Measurements from ENCODE around the gene NCF4. TPM values are rescaled to one million over a fixed set of nuclear protein-coding genes. Genes with fewer than 3 reads are reported as not detected.

Gene NCF4
- total RNA-seq, 1 donor from 2014 or later: not detected

GRCh38 chr22:36850056-36850455 is 10.8 kb upstream of the NCF4 start:
- Mint-ChIP-seq H3K4me1 (peaks cover 11% of the 10 kb centered on the region), H3K4me3 (no peak overlapping the region), H3K27me3 (ENCODE audit: low read depth) (peaks cover 11% of the 10 kb centered on the region), H3K27ac (ENCODE audit: unreplicated experiment) (peak overlapping the region; percentile 36), H3K9me3 (no peaks in the 10 kb centered on the region), H3K36me3 (ENCODE audit: low read depth) (no peaks in the 10 kb centered on the region)
- DNase-seq (ENCODE audit: low read depth, low spot score): no peak
- TF ChIP-seq CTCF (conservative IDR thresholded peaks at IDR 0.05): no peak

GRCh38 chr22:36850682-36851081 is 10.1 kb upstream of the NCF4 start:
- Mint-ChIP-seq H3K36me3 (ENCODE audit: low read depth) (no peaks in the 10 kb centered on the region), H3K27ac (ENCODE audit: unreplicated experiment) (no peak overlapping the region)
- no peak for TF ChIP-seq CTCF (conservative IDR thresholded peaks at IDR 0.05)

GRCh38 chr22:36852056-36852973 is 8.5 kb upstream of the NCF4 start:
- Mint-ChIP-seq H3K36me3 (ENCODE audit: low read depth) (no peaks in the 10 kb centered on the region), H3K27ac (ENCODE audit: unreplicated experiment) (no peak overlapping the region), H3K9me3 (no peaks in the 10 kb centered on the region), H3K4me1 (peaks cover 18% of the 10 kb centered on the region), H3K27me3 (ENCODE audit: low read depth) (peaks cover 20% of the 10 kb centered on the region), H3K4me3 (no peak overlapping the region)
- no peak for DNase-seq (ENCODE audit: low read depth, low spot score)
- TF ChIP-seq CTCF (conservative IDR thresholded peaks at IDR 0.05): no peak

More at GRCh38 chr22:36850682-36851081, 10.1 kb upstream of the NCF4 start:
- no peak overlapping the region for H3K4me3 Mint-ChIP-seq
- H3K9me3 Mint-ChIP-seq: no peaks in the 10 kb centered on the region
- no peak for DNase-seq (ENCODE audit: low read depth, low spot score)
- H3K4me1 Mint-ChIP-seq: peaks cover 11% of the 10 kb centered on the region
- H3K27me3 Mint-ChIP-seq (ENCODE audit: low read depth): peaks cover 10% of the 10 kb centered on the region

GRCh38 chr22:36853407-36854099 is 7.3 kb upstream of the NCF4 start:
- Mint-ChIP-seq H3K27me3 (ENCODE audit: low read depth) (peaks cover 32% of the 10 kb centered on the region), H3K27ac (ENCODE audit: unreplicated experiment) (no peak overlapping the region), H3K36me3 (ENCODE audit: low read depth) (no peaks in the 10 kb centered on the region), H3K4me3 (no peak overlapping the region), H3K9me3 (no peaks in the 10 kb centered on the region), H3K4me1 (peaks cover 18% of the 10 kb centered on the region)
- DNase-seq (ENCODE audit: low read depth, low spot score): peak; percentile 87
- TF ChIP-seq CTCF (conservative IDR thresholded peaks at IDR 0.05): peak; percentile 71

- no peaks in the 10 kb centered on the region for H3K9me3 Mint-ChIP-seq
These were observed 5.3 kb upstream of the NCF4 start for GRCh38 chr22:36855478-36855877.

More at GRCh38 chr22:36855478-36855877, 5.3 kb upstream of the NCF4 start:
- peaks cover 38% of the 10 kb centered on the region for H3K27me3 Mint-ChIP-seq (ENCODE audit: low read depth)
- no peak overlapping the region for H3K27ac Mint-ChIP-seq (ENCODE audit: unreplicated experiment)
- H3K4me3 Mint-ChIP-seq: no peak overlapping the region
- no peak for TF ChIP-seq CTCF (conservative IDR thresholded peaks at IDR 0.05)
- peaks cover 18% of the 10 kb centered on the region for H3K4me1 Mint-ChIP-seq
- DNase-seq (ENCODE audit: low read depth, low spot score): no peak
- H3K36me3 Mint-ChIP-seq (ENCODE audit: low read depth): no peaks in the 10 kb centered on the region
